ENCODE measurements around the gene DCBLD1.
A peak's percentile ranks its signal among the peaks of the same experiment; 100 is the strongest.

DCBLD1 gene

GRCh38 chr6:117472667-117473066, 9.8 kb upstream of the DCBLD1 start:
- no peak for DNase-seq (ENCODE audit: low read depth)
- H3K4me3 ChIP-seq (ENCODE audit: low read depth, low read length), result no peak overlapping the region
- TF ChIP-seq CTCF (IDR thresholded peaks at IDR 0.05; ENCODE audit: low read depth, low read length, missing control alignments), result no peak

DNA sequence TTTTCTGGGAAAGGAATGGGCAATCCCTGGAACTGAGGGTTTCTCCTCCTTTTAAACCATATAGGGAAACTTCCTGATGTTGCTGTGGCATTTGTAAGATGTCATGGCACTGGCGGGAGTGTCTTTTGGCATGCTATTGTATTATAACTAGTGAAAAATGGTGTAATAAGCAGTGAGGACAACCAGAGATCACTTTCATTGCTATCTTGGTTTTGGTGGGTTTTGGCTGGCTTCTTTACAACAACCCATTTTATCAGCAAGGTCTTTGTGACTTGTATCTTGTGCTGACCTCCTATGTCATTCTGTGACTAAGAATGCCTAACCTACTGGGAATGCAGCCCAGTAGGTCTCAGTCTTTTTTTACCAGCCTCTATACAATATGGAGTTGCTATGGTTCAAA, 9.1 kb upstream of the DCBLD1 start:
- H3K4me3 ChIP-seq (ENCODE audit: low read depth, low read length), result no peak overlapping the region
- TF ChIP-seq CTCF (IDR thresholded peaks at IDR 0.05; ENCODE audit: low read depth, low read length, missing control alignments), result no peak
- DNase-seq (ENCODE audit: low read depth), result no peak

- TF ChIP-seq CTCF (IDR thresholded peaks at IDR 0.05; ENCODE audit: low read depth, low read length, missing control alignments), result peak; percentile 56
- DNase-seq (ENCODE audit: low read depth), result no peak
- H3K4me3 ChIP-seq (ENCODE audit: low read depth, low read length), result no peak overlapping the region
Measured at GRCh38 chr6:117477988-117478852, 4.3 kb upstream of the DCBLD1 start.

GRCh38 chr6:117478853-117479231, 3.6 kb upstream of the DCBLD1 start:
- no peak for TF ChIP-seq CTCF (IDR thresholded peaks at IDR 0.05; ENCODE audit: low read depth, low read length, missing control alignments)
- H3K4me3 ChIP-seq (ENCODE audit: low read depth, low read length), result no peak overlapping the region
- DNase-seq (ENCODE audit: low read depth), result no peak

- TF ChIP-seq CTCF (IDR thresholded peaks at IDR 0.05; ENCODE audit: low read depth, low read length, missing control alignments), result no peak
- no peak for DNase-seq (ENCODE audit: low read depth)
- no peak overlapping the region for H3K4me3 ChIP-seq (ENCODE audit: low read depth, low read length)
Measured at GRCh38 chr6:117480651-117481050, 1.8 kb upstream of the DCBLD1 start.

DNA sequence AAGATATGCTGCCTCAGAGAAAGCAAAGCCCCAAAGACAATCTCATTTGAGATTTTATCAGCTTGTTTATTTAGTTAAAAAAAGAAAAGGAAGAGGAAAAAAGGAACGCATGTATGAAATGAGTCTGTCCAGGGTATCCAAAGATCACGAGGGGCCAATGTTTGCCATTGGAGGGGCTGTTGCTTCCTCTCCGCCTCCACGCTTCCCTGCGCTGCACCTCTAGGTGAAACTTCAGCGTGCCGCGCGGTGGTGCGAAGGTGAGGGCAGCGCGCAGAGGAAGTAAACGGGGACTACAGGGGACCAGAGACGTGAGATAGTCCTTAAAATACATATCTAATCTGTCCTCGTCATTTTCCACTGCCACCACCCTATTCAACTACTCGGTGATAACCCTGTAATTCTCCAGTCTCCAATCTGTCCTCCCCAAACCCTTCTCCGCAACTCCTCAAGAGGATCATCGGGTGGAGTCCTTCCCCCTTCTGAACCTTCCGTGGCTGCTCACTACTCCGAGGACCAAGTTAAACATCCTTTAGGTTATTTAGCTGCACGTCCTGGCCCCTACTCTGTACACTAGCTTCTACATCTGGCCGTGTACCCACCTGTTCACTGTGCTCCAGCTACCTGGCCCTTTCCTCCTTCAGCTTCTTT, 1.1 kb upstream of the DCBLD1 start:
- no peak for TF ChIP-seq CTCF (IDR thresholded peaks at IDR 0.05; ENCODE audit: low read depth, low read length, missing control alignments)
- no peak for DNase-seq (ENCODE audit: low read depth)
- H3K4me3 ChIP-seq (ENCODE audit: low read depth, low read length), result no peak overlapping the region; the same call in 1 of the 2 replicates
